ENCODE measurements around the gene ADAM11.

DNA sequence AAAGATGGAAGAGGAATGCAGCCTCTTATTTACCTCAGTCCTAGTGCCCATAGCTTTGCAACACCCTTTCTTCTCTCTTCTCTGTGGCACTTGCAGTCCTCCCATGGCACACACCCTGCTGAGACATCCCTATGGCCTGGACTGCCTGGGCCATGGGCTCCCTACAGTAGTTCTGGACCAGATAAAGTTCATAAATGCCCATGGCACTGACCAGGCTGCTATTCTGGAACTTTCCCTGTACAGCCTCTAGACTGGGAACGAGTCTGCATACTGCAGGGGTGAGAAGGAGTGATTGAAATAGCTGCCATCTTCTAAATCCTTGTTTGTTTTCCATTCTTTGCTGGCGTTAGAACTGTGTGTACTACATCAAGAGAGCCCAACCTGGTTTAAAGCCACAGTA, 24.5 kb upstream of the ADAM11 start:
- TF ChIP-seq SUZ12 (IDR thresholded peaks at IDR 0.05; ENCODE audit: extremely low read depth, insufficient read depth, insufficient read length) (no peak), ZNF274 (IDR thresholded peaks at IDR 0.05; ENCODE audit: low read depth, low read length) (no peak)
